Osteoblast (primary cell): ENCODE measurements around the gene MED26. TPM values are rescaled to one million over a fixed set of nuclear protein-coding genes. Genes with fewer than 3 reads are reported as not detected.

Experiments used
- DNase-seq: peaks from one replicate; pipeline ENCODE4 v3.0.0; 2011; ENCODE audit warnings: low spot score, mixed read lengths; ENCODE audit not compliant: insufficient read length; ENCODE audit errors: missing footprints
- H2AFZ ChIP-seq: 2 replicates; pipeline ENCODE4 v1.6.0; 2011; ENCODE audit warnings: mild to moderate bottlenecking, low read length
- H3K27ac ChIP-seq: 2 replicates; pipeline ENCODE4 v1.5.1; 2011; ENCODE audit warnings: mild to moderate bottlenecking, low read depth, low read length, moderate library complexity
- H3K27me3 ChIP-seq: 2 replicates; pipeline ENCODE4 v1.6.0; 2012; ENCODE audit warnings: mild to moderate bottlenecking, control low read depth, inconsistent platforms, low read length, moderate library complexity; ENCODE audit not compliant: insufficient read depth
- H3K36me3 ChIP-seq: 2 replicates; pipeline ENCODE4 v1.5.1; 2011; ENCODE audit warnings: mild to moderate bottlenecking, low read length, control low read depth, moderate library complexity; ENCODE audit not compliant: insufficient read depth
- H3K4me1 ChIP-seq: 2 replicates; pipeline ENCODE4 v1.5.1; 2011; ENCODE audit warnings: mild to moderate bottlenecking, low read length, control low read depth, moderate library complexity; ENCODE audit not compliant: insufficient read depth
- H3K4me2 ChIP-seq: 2 replicates; pipeline ENCODE4 v1.6.0; 2011; ENCODE audit warnings: mild to moderate bottlenecking, low read length; ENCODE audit not compliant: insufficient read depth
- H3K4me3 ChIP-seq: fragments of 200-600 bp; sonication (generic); 3 replicates; pipeline ENCODE4 v1.5.1; 2012; ENCODE audit warnings: mild to moderate bottlenecking, low read length, inconsistent platforms; ENCODE audit not compliant: insufficient read depth
- H3K79me2 ChIP-seq: 2 replicates; pipeline ENCODE4 v1.6.0; 2012; ENCODE audit warnings: mild to moderate bottlenecking, low read length, control low read depth, inconsistent platforms; ENCODE audit not compliant: insufficient read depth
- H3K9me3 ChIP-seq: 2 replicates; pipeline ENCODE4 v1.5.1; 2011; ENCODE audit warnings: low read depth, low read length, control low read depth
- H4K20me1 ChIP-seq: 2 replicates; pipeline ENCODE4 v1.6.0; 2012; ENCODE audit warnings: mild to moderate bottlenecking, low read length, control low read depth; ENCODE audit not compliant: insufficient read depth
- CTCF ChIP-seq: IDR thresholded peaks from 2 replicates; pipeline ENCODE4 v1.5.1; 2011; ENCODE audit warnings: mild to moderate bottlenecking, low read depth, low read length, moderate library complexity; ENCODE audit errors: extremely low read depth
- total RNA-seq: library from RNA; depleted of rRNA; stranded (reverse); fragments of >200 nt; gene quantifications from 2 replicates; pipeline ENCODE4 v1.2.3, GENCODE V29; 2012

The MED26 gene
- total RNA-seq, 1 donor: 5.8 TPM

- no peak for TF ChIP-seq CTCF
Measured at GRCh38 chr19:16542045-16542909, 85.7 kb downstream of the MED26 start, which contains the start of gene CHERP. Gene CHERP (minus strand): TSS chr19:16542437. CDS start chr19:16542378, 59 bp downstream.

GRCh38 chr19:16541526-16542044 is 86.4 kb downstream of the MED26 start:
- peaks cover 9% of the 10 kb centered on the region for H3K4me1 ChIP-seq
- H3K4me2 ChIP-seq: peak overlapping the region; percentile 98
- H3K4me3 ChIP-seq: peak overlapping the region; percentile 99
- peaks cover 80% of the 10 kb centered on the region for H3K79me2 ChIP-seq
- no peaks in the 10 kb centered on the region for H3K9me3 ChIP-seq
- H4K20me1 ChIP-seq: peaks cover 40% of the 10 kb centered on the region
- TF ChIP-seq CTCF: no peak
- peak overlapping the region; percentile 71 for H2AFZ ChIP-seq
- H3K27ac ChIP-seq: peak overlapping the region; percentile 85
- DNase-seq: peak; percentile 86
- H3K27me3 ChIP-seq: no peaks in the 10 kb centered on the region
- H3K36me3 ChIP-seq: peaks cover 16% of the 10 kb centered on the region

More at GRCh38 chr19:16542045-16542909, 85.7 kb downstream of the MED26 start, which contains the start of gene CHERP:
- Histone ChIP-seq H3K27me3 (no peaks in the 10 kb centered on the region), H3K36me3 (peaks cover 16% of the 10 kb centered on the region), H2AFZ (peak within 1 kb of the TSS; percentile 71), H3K4me3 (peak within 1 kb of the TSS; percentile 99), H3K4me2 (peak within 1 kb of the TSS; percentile 98), H3K4me1 (peaks cover 9% of the 10 kb centered on the region), H3K79me2 (peaks cover 74% of the 10 kb centered on the region), H3K27ac (peak within 1 kb of the TSS; percentile 85), H3K9me3 (no peaks in the 10 kb centered on the region), H4K20me1 (peaks cover 37% of the 10 kb centered on the region)
- peak; percentile 100 for DNase-seq

- H3K4me3 ChIP-seq: peak overlapping the region; percentile 99
- H3K4me1 ChIP-seq: peaks cover 9% of the 10 kb centered on the region
- H3K4me2 ChIP-seq: peak overlapping the region; percentile 98
- no peaks in the 10 kb centered on the region for H3K9me3 ChIP-seq
- peaks cover 44% of the 10 kb centered on the region for H4K20me1 ChIP-seq
- peaks cover 87% of the 10 kb centered on the region for H3K79me2 ChIP-seq
- no peak for DNase-seq
- H3K27me3 ChIP-seq: no peaks in the 10 kb centered on the region
- no peak overlapping the region for H2AFZ ChIP-seq
- TF ChIP-seq CTCF: no peak
- H3K27ac ChIP-seq: peak overlapping the region; percentile 85
- H3K36me3 ChIP-seq: peaks cover 16% of the 10 kb centered on the region
Measured at GRCh38 chr19:16540948-16541347, 87.1 kb downstream of the MED26 start.

- DNase-seq: peak; percentile 83
- peaks cover 9% of the 10 kb centered on the region for H3K4me1 ChIP-seq
- peaks cover 35% of the 10 kb centered on the region for H3K36me3 ChIP-seq
- no peak overlapping the region for H3K27ac ChIP-seq
- H2AFZ ChIP-seq: no peak overlapping the region
- peaks cover 50% of the 10 kb centered on the region for H4K20me1 ChIP-seq
- H3K9me3 ChIP-seq: no peaks in the 10 kb centered on the region
- H3K79me2 ChIP-seq: peaks cover 71% of the 10 kb centered on the region
- no peaks in the 10 kb centered on the region for H3K27me3 ChIP-seq
- no peak for TF ChIP-seq CTCF
- H3K4me2 ChIP-seq: no peak overlapping the region
- no peak overlapping the region for H3K4me3 ChIP-seq
Measured at GRCh38 chr19:16537111-16537510, 90.9 kb downstream of the MED26 start.
